Stimulated activated CD8-positive, alpha-beta memory T cell treated with anti-CD3 and anti-CD28 coated beads, Interleukin-4, amount 100 ng/mL, for 1 hour (primary cell): ENCODE data around the gene TLR6.
A peak's percentile ranks its signal among the peaks of the same experiment; 100 is the strongest.

Experiments used
- DNase-seq, 2 donors: peaks; one replicate each; pipeline ENCODE4 v3.0.0-alpha.2; 2020; ENCODE audit warnings: low read depth in 2 of 2, low spot score in 1 of 2

Gene TLR6

DNA sequence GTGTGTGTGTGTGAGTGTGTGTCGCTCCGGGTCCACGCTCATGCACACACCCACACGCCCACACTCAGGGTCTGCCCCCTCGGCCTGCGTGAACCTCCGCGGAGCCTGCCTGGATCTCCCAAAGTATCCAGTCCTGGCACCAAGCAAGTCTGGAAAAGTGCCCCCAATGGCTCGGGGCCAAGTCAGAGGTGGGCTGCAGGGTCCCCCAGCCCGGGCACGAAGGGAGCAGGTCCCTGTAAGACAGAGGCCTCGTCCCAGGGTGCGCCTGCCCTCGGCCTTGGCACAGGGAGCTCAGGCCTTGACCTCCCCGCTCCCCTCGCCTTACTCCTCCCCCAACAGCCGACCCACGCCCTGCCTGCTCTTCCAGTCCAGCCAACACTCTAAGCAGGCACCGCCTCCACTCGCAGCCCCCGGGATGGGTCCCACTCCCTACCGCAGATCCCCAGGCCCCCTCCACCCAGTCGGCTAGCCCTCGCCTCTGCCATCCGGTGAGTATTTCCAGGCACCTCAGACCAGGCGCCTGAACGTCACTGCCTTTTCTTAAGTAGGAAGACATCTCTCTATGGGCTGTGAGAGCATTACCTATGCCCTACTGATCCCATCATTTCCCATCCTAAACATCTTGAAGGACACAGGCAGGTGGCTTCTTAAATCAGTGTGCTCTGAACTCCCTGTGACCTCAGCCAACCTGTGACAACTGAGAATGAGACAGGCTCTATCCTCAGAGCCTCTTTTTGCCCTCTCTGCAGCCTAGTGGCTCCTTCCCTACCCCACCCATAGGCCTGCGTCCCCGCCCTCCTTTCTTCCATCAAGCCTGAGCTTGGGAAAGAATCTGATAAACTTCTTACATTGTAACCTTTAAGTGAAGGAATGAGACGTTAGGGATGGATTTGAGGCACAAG, 11.7 kb upstream of the TLR6 start:
- DNase-seq, result no peak

DNA sequence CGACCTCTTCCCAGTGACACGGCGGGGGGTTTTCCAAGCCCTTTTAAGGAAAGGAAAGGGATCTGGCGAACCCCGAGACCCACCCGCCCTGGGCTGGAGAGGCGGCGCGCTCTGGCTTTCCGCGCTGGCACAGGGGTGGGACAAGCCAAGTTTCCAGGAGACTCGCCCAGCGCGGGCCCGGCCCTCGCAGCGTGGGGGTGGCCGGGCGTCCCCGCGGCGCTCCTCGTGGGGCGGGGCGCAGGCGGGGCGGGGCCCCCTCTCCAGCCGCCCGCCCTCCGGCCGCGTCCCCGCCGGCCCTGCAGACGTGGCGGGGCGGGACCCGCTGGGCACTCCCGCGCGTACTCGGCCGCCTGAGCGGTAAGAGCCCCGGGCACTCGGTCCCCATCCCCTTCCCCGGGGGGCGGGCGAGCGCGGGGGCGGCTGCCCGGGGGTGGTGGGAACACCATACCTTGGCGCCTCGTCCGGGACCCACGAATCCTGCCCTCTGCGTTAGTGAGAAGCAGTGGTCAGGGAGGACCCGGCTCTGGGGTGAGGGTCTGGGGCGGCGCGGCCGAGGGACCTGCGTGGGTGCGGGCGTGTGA, 11.0 kb upstream of the TLR6 start, which contains the start of gene FAM114A1:
FAM114A1 (plus strand) TSS at position 329 of the 581 bp plus-strand sequence. CDS start 10,273 bp downstream, outside the sequence.
- DNase-seq, result no peak

DNA sequence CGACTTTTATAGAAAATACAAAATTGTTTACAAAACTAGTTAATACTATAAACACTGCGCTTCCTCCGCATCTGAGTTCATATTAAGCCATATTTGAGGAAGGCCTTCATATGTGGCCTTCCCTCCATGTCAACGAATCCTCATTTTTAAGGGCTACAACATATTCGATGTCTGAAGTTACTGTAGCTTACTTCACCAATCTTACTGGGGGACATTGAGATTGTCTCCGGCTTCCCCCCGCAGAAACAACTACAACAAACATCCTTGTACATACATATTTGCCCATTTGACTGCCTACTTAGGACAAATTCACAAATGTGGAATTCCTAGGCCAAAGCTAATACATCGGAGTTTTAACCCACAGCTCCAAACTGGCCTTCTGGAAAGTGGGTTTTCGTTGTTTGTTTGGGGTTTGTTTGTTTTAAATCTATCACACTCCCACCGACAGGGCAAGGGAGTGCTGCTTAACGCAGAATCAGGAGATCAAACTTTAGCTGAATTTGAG, 10.4 kb upstream of the TLR6 start:
- DNase-seq, result no peak

DNA sequence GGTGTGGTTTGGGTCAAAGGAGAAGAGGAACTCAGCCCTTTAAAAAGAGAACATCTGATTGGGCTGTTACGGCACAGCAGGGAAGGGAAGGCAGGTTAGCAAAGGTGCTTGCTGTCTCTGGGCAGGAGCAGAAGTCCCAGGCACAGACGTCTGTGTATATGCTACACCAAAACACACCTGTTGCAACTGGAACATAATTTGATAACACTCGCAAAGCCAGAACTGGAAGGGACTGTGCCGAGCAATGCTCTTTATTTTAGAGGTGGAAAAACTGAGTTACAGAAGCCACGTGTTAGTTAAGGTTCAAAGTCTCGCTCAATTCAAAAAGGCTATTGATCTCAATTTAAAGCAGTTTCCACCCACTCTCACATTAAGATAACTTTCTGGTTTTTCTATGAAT, 8.8 kb upstream of the TLR6 start:
- DNase-seq, result no peak

DNA sequence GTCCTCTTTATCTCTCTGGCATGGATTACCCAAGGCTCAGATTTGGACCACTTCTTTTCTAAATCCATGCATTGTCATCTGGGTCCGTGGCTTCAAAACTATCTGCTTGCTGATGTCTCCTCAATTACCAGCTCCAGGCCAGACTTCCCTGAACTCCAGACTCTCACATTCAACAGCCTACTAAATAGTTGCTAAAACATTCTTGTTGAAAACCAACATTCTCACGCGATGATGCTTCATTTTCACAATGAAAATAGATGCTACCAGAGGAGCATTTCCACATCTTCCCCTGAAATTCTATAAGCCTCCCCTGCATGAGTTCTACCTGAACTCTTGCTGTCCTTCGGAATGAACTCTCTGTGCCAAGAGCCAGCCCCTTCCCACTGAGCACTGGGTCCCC, 5.2 kb upstream of the TLR6 start:
- no peak for DNase-seq

DNA sequence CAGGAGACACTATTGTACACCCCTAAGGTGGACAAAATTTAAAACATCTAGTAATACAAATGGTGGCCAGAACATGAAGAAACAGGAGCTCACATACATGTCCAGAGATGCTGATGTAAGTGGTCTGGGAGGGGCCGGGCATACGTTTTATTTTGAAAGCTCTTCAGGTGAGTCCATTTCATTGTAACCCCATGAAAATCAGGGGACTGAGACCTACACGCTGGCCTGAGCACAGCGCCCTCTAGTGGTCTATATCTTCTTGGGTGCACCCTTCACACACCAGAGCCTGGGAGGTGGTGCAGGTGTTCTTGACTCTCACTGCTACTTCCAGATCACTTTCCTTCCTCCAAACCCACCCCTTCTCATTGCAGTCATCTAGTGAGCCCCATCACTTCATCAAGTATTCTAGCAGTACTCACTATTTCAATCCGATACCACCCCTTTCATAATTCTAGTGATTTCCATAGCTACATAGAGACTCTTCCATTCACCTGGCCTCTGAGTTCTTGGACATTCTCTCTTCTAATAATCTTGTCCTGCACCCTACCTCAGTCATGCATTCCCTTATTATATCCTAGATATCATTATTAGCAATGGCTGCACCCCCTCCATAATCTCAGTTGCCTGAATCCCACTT, 4.3 kb upstream of the TLR6 start:
- peak in 1 of 2 donors; percentile 29 for DNase-seq

DNA sequence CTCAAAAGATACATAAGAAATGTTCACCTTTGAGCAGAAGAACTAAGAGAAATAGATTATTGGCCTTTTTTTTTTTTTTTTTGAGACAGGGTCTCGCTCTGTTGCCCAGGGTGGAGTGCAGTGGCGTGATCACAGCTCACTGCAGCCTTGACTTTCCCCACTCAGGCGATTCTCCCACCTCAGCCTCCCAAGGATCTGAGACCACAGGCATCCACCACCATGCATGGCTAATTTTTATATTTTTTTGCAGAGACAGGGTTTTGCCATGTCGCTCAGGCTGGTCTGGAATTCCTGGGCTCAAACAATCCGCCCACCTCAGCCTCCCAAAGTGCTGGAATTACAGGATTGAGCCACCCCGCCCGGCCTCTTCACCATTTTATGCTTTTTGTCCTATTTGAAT, 2.9 kb upstream of the TLR6 start:
- no peak for DNase-seq

DNA sequence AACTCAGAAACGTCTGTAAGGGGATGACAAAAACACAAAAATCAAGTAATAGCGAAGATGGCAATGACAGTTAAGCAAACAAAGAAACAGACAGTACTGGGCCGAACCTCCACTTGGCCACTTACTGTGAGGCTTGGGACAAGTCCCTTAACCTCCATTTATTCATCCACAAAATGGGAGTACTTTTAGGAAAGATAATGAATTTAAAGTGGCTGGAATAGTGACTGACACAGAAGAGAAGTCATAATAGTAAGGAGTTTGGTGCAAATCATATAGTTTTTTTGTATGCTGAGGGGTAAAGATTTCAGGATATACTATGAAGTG, 1.4 kb upstream of the TLR6 start:
- no peak for DNase-seq

DNA sequence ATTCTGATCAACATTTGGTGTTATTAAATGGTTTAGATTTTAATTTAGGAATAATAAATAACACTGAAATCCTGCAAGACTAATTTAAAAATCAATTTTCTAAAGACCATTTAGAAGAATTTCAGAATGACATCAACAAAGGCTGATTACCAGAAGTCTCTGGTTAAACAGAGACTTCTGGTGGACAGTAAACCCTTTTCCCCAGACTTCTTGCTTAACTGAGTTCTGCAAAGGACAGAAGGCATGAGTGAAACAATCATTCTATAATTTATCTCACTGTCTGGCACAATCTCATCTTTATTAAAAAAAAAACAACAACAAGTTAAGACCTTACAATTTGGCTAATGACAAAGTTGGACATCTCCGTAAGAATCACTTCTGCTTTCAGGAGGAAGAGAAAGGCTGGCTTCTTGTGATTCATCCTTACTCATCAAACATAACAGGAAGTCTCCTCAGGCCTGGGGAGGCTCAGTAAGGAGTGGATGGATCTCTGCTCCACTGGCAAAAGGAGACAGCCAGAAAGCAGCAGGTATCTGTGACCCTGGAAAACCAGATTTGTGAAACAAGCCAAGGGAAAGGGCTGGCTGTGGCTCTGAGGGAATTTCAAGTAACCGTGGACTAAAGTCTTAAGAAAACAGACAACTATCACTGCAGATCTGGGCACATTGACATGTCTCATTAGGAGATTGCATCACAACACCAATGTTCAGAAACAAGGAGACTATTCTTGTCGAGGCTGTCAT, 908 bp upstream of the TLR6 start:
- no peak for DNase-seq

DNA sequence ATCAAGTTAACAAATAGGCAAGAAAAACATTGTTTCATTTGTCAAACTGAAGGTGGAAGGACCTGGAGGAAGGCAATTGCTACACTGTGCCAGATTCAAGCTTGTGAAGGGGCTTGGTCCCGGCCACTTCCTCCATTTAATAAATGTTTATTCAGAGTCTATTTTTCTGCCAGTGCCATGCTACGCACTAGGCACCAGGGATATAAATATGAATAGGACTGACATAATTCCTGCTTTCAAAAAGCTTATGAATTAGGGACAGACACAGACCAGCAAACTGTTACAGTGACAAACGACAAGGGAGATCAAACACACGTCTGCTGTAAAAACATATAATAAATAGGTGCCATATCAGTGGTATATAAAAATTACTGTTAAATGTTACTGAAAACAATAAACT, 571 bp downstream of the TLR6 start:
- no peak for DNase-seq

DNA sequence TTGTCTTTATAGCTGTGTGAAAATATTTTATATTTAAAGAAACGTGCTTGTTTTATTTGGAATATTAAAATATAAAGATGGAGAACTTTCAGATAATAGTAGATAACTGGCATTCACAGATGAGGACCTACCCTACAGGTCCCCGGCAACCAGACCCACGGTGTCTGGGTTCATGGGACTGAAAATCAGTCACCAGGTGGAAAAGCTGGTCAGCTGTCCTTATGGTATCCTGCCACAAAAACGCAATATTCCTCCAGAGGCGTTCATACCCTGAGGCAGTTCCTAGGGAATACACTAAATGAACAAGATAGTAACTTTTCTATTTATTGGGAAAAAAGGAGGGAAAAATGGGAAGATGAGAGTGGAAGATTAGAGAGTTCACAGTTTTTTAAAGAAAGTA, 1.2 kb downstream of the TLR6 start:
- DNase-seq, result no peak

DNA sequence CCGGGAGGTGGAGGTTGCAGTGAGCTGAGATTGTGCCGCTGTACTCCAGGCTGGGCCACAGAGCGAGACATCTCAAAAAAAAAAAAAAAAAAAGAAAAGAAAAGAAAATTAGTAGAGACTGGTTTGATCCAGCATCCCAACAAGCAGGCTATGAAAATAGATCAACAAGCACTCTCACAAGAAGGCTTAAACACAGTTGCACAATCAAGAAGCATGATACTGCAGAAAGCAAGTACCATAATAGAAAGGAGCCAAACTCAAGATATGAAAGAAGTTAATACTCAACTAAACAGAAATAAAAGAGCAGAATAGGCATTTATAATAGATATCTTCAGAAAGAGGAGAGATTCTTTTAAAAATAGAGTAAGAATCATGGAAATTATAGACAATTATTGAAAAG, 10.6 kb downstream of the TLR6 start:
- DNase-seq, result no peak

DNA sequence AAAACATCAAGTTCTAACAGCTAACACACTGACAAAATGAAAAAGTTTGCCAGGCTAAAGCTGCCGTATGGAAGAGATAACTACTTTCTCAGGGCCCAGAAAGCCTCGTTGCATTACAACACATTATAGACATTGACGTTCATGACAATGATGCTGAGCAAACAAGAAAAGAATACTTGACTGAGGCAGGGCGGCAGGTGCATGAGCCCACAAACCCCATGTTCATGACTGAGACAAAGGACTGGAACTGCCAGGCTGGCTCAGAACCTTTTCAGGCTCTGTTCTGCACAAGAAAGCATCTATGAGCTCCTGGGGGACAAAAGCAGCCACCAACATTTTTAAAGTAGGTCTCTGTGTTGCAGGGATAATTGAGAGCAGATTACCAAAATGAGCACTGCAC, 13.6 kb downstream of the TLR6 start:
- no peak for DNase-seq

DNA sequence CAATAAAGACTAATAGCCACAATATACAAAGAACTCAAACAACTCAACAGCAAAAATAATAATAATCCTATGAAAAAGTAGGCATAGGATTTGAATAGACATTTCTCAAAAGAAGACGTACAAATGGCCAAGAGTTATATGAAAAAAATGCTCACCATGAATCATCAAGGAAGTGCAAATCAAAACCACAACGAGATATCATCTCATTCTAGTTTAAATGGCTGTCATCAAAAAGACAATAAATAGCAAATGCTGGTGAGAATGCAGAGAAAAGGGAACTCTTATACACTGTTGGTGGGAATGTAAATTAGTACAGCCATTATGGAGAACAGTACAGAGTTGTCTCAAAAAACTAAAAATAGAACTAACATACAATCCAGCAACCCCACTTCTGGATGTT, 18.8 kb downstream of the TLR6 start:
- no peak for DNase-seq

DNA sequence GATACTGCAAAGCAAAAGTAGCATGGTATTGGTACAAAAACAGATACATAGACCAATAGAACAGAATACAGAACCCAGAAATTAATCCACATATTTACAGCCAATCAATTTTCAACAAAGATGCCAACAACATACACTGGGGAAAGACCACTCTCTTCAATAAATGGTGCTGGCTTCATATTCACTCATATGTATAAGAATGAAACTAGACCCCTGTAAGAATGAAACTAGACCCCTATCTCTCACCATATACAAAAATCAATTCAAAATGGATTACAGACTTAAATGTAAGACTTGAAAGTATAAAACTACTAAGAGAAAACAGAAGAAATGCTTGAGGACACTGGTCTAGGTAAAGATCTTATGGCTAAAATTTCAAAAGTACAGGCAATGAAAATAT, 19.3 kb downstream of the TLR6 start:
- no peak for DNase-seq

DNA sequence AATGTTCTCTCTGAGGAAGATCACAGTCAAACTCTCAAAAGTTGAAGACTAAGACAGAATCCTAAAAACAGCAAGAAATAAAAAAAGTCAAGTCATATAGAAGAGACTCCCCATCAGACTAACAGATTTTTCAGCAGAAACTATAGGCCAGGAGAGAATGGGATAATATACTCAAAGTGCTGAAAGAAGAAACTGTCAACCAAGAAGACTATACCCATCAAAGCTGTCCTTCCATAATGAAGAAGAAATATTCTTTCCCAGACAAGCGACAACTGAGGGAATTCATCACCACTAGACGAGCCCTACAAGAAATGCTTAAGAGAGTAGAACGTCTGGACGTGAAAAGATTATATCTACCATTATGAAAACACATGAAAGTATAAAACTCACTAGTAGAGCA, 22.0 kb downstream of the TLR6 start:
- no peak for DNase-seq

DNA sequence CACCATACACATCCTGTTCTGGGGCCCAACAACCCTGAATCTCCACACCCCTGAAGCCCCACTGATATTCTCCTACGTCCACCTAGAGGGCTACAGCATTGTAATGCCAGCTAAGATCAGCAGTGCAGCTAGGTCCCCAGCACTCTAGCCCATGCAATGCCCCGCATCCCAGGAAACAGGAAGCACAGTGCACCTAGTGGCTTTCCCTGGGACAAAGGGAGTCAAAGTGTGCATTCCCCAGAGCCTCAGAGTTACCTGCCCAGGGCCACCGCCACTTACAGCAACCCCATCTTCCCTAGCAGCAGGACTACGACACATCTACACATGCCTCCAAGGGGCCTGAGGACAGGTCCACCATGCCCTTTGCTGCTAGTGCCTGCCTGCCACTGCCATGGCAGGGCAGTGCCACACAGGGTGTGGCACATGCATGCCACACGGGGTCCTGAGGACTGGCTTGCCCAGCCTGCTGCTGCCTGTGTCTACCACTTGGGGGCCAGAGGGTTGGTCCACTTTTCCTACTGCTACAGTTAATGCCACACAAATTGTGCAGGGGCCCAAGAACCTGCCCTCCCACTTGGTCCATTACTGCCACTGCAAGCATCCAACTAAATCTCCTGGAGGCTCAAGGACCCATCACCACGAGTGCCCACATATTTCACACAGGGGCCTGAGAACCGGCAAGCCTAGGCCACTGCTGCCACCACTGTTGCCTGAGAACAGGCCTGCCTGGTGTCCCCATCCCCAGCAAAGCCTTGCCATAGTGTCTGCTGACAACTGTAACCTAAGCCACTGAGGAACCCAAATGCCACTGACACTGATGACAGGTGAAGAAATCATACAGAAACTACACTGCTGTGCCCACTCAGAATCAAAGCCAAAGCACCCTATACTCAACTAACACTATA, 23.7 kb downstream of the TLR6 start:
- no peak for DNase-seq

DNA sequence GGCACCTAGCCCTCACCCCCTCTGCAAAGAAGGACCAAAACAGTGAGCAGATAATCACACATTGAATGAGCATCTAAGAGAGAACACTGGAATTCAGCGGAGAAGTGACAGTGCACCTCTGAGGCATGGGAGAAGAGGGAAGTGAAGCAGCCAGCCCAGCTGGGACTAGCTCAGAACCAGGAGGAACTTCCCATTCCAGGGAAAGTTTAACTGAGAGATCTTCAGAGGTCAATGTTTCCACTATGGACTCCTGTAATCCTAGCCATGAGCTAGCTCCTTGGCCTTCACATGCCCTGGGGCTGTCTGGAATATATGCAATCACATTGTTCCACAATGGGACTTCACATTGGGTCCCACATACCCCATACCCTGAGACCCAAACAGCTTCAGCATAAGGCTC, 24.4 kb downstream of the TLR6 start:
- no peak for DNase-seq

DNA sequence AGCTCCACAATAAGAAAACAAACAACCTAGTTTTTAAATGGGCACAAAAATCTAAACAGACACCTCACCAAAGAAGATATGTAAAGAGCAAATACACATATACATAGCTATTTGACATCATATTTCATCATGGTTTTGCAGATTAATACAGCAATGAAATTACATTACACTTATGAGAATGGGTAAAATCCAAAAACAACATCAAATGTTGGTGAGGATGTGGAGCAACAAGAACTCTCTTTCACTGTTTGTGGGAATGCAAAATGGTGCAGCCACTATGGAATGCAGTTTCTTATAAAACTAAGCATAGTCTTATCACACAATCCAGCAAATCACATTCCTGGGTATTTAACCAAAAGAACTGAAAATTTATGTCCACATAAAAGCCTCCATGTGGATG, 25.0 kb downstream of the TLR6 start:
- no peak for DNase-seq

DNA sequence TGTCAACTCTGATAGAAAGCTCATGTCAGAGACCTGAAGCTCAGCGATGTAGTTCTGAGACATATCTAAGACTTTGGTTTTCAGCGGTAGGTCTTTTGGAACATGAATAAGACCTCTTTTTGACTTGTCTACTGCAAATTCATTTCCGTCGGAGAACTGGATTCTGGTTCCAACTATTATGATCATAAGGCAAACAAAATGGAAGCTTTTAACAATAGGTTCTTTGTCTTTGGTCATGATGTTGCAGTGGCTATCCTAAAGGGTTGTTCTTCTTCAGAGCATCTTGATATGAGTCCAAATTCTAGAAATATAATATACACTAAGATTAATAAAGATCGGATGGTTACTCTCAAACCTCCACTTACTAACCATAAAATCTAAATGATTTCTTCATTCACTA, 27.4 kb downstream of the TLR6 start:
- no peak for DNase-seq

DNA sequence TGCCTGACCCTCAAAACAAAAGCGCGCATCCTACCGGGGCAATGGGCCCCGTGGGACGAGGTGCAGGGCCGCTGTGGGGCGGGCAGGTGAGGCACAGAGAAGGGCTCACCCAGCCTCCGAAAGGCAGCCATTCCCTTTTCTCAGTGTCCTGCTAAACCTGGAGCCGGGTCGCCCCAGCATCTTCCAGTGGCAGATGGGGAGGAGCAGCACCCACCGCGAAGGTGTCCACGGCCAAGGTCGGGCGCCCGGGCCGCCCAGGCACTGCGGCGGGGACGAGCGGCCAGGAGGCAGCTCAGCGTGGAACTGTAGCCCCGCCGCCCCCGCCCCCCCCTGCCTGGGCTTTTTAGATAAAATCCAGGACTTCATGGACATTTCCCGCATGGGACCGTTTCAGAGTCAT, 32.9 kb downstream of the TLR6 start:
- DNase-seq, result no peak
